Esophagus squamous epithelium (tissue), 5 donors: ENCODE measurements around the gene SH3RF2. TPM values are rescaled to one million over a fixed set of nuclear protein-coding genes. Genes with fewer than 3 reads are reported as not detected.

Source experiments
- DNase-seq: peaks from one replicate; lab custom pipeline; 2025; lab: John Stamatoyannopoulos, UW
- H3K27ac ChIP-seq, 4 donors: fragments of 200-600 bp; sonication (generic); one replicate each; pipeline ENCODE4 v1.5.1; 2016 to 2019; ENCODE audit warnings: mild to moderate bottlenecking in 1 of 4
- H3K27me3 ChIP-seq, 4 donors: fragments of 200-600 bp; sonication (generic); 1 replicate in 3 of 4; 2 replicates in 1 of 4; pipeline versions ENCODE4 v1.5.1 to v1.6.0; 2017 to 2021; ENCODE audit warnings: antibody characterized with exemption in 1 of 4
- H3K36me3 ChIP-seq, 3 donors: fragments of 200-600 bp; sonication (generic); one replicate each; pipeline ENCODE4 v1.5.1; 2016 to 2019
- H3K4me1 ChIP-seq, 3 donors: fragments of 200-600 bp; sonication (generic); one replicate each; pipeline ENCODE4 v1.5.1; 2017 to 2019
- H3K4me3 ChIP-seq, 4 donors: fragments of 200-600 bp; sonication (generic); 1 replicate in 3 of 4; 2 replicates in 1 of 4; pipeline ENCODE4 v1.5.1; 2016 to 2019; ENCODE audit warnings: mild to moderate bottlenecking in 2 of 4, moderate library complexity in 1 of 4
- H3K9me3 ChIP-seq, 3 donors: fragments of 200-600 bp; sonication (generic); one replicate each; pipeline ENCODE4 v1.5.1; 2016 to 2019
- POLR2A ChIP-seq, 4 donors: fragments of 450-650 bp; IDR thresholded peaks; one replicate each; pipeline ENCODE4 v1.6.1; 2017; ENCODE audit warnings: antibody characterized with exemption in 4 of 4, mild to moderate bottlenecking in 4 of 4, moderate library complexity in 3 of 4
- WGBS, 2 donors: methylation state at CpG; one replicate each; pipeline ENCODE4 v1.1.5; 2018; 5-methylcytosine and 5-hydroxymethylcytosine counted together
- intact Hi-C: fragments of 100-400 bp; cut with DNase I; formaldehyde crosslinking; loops from one replicate; pipeline ENCODE4 v1.15.0; 2022
- total RNA-seq, 4 donors: library from RNA; depleted of rRNA; stranded (reverse); fragments of >200 nt; gene quantifications; one replicate each; pipeline ENCODE4 v1.1.0, GENCODE V29; 2016
- TF ChIP-seq, protein P1 (sequence below), 6 experiments: fragments of 450-650 bp in 4 of 6; fragments of 200-600 bp in 2 of 6; sonication (generic) in 2 of 6; IDR thresholded peaks; one replicate each; pipeline ENCODE4 v1.5.1; 2016 to 2019; ENCODE audit warnings: antibody characterized with exemption in 6 of 6, mild to moderate bottlenecking in 4 of 6, moderate library complexity in 4 of 6
- donor health status: DM: yes; HTN: yes; CAD: no.

SH3RF2 gene
- total RNA-seq, 4 donors from 2014 or later = 33.4 to 63.1 (median 59.1) TPM

DNA sequence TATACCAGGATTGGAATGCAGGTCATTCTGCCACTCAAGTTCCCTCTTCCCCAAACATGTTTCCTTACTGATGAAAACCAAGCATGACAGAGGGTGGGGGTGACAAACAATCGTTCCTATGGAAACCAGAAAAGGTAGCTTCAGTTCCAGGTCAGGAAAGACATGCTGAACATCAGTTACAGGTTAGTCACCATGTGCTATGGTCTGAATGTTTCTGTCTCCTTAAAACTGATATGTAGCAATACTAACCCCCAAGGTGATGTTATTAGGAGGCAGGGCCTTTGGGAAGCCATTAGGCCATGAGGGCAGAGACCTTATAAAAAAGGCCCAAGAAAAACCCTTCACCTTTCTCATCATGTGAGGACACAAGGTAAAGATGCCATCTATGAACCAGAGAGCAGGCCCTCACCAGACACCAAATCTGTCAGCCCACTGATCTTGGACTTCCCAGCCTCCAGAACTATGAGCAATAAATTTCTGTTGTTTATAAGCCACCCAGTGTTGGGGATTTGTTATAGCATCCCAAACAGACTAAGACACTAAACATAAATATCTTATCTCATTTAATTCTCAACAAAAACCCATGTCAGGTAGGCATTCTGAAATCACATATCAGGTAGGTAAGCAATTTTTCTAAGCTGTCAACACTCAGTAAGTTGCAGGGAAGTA lies 15.7 kb upstream of the SH3RF2 start:
- 25 to 58% methylated on average over 1 of the region's 1 CpG for WGBS, 2 donors

DNA sequence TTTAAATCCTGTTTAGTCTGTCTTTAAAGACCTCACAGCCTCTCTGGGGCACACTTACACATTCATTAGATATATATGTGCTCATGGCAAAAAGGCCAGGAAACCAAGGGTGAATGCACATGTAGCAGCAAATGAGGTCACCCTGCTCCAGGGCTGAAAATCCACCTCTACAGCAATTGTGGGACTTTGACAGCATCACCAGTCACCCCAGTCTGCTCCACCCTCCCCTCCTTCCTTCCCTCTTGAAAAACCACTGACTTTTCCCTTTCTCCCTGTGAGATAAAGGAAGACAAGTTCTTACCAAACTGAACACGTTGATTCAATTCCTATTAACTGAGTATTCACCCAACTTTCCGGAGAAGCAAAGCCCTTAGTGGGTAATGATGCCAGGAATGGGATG lies 15.2 kb upstream of the SH3RF2 start:
- Histone ChIP-seq H3K4me1 (peaks cover 9 to 60% (median 24%) of the 10 kb centered on the region in 3 donors), H3K9me3 (no peaks in the 10 kb centered on the region), H3K4me3 (no peak overlapping the region), H3K27ac (peak overlapping the region; percentile 45 to 78 (median 67)), H3K36me3 (no peaks in the 10 kb centered on the region), H3K27me3 (no peaks in the 10 kb centered on the region)
- intact Hi-C loops = no loop called here
- no peak for TF ChIP-seq POLR2A (IDR thresholded peaks at IDR 0.05)
- TF ChIP-seq, protein P1, sequence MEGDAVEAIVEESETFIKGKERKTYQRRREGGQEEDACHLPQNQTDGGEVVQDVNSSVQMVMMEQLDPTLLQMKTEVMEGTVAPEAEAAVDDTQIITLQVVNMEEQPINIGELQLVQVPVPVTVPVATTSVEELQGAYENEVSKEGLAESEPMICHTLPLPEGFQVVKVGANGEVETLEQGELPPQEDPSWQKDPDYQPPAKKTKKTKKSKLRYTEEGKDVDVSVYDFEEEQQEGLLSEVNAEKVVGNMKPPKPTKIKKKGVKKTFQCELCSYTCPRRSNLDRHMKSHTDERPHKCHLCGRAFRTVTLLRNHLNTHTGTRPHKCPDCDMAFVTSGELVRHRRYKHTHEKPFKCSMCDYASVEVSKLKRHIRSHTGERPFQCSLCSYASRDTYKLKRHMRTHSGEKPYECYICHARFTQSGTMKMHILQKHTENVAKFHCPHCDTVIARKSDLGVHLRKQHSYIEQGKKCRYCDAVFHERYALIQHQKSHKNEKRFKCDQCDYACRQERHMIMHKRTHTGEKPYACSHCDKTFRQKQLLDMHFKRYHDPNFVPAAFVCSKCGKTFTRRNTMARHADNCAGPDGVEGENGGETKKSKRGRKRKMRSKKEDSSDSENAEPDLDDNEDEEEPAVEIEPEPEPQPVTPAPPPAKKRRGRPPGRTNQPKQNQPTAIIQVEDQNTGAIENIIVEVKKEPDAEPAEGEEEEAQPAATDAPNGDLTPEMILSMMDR (IDR thresholded peaks at IDR 0.05) = no peak
- no peak for DNase-seq
- WGBS, 2 donors = 26 to 33% methylated on average over 2 of the region's 2 CpGs

More for the DNA sequence above, 15.7 kb upstream of the SH3RF2 start:
- Histone ChIP-seq H3K36me3 (no peaks in the 10 kb centered on the region), H3K27me3 (no peaks in the 10 kb centered on the region), H3K4me3 (no peak overlapping the region), H3K4me1 (peaks cover 8 to 54% (median 23%) of the 10 kb centered on the region in 3 donors), H3K27ac (peak overlapping the region; percentile 45 to 78 (median 67)), H3K9me3 (no peaks in the 10 kb centered on the region)
- no peak for DNase-seq
- TF ChIP-seq, protein P1 (IDR thresholded peaks at IDR 0.05) = peak in 2 of 6 experiments; percentile 8 to 41
- no peak for TF ChIP-seq POLR2A (IDR thresholded peaks at IDR 0.05)
- intact Hi-C loops = no loop called here

DNA sequence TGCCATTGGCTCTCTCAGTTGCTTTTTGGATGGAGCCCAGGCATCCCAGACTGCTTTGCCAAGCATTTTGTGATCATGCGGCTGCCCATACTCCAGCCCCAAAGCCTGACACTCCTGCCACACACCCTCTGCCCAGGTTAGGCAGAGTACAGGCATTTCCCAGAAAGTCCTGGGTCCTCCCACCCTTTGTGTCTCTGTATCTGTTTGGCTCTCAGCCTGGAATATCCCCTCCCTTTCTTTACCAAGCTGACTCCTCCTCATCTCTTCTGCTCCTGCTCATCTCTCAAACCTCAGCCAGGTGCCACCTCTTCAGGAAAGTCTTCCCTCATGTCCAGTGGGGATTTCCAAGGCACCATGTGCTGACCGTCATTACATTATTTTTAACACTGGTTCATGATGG lies 14.3 kb upstream of the SH3RF2 start:
- H3K27ac ChIP-seq = peak overlapping the region; percentile 29 to 78 (median 46)
- TF ChIP-seq POLR2A (IDR thresholded peaks at IDR 0.05) = no peak
- TF ChIP-seq, protein P1 (IDR thresholded peaks at IDR 0.05) = no peak
- H3K4me1 ChIP-seq = peaks cover 9 to 63% (median 24%) of the 10 kb centered on the region in 3 donors
- DNase-seq = no peak
- H3K27me3 ChIP-seq = no peaks in the 10 kb centered on the region
- no peak overlapping the region for H3K4me3 ChIP-seq
- WGBS, 2 donors = 27 to 29% methylated on average over 2 of the region's 2 CpGs
- intact Hi-C loops = no loop called here
- no peaks in the 10 kb centered on the region for H3K9me3 ChIP-seq
- no peaks in the 10 kb centered on the region for H3K36me3 ChIP-seq

DNA sequence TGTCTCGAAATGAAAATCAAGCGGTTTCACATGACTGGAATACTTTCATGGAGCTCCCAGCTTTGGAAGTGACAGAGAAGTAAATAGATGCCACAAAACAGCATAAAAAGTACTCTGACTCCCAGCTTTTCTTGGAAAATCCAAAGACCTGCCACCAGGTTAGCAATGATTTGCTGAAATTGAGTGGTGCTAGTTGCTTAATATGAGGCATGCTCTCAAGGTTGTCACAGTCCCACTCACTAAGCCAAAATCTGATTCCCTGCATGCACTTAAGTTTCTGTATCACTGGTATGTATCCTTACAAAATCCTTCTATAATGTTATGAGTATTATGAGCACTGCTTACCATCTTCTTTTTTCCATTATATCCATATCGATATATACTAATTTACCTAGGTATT lies 13.0 kb upstream of the SH3RF2 start:
- H3K4me3 ChIP-seq = no peak overlapping the region
- WGBS, 2 donors = 90 to 92% methylated on average over 3 of the region's 3 CpGs
- intact Hi-C loops = no loop called here
- H3K9me3 ChIP-seq = no peaks in the 10 kb centered on the region
- TF ChIP-seq, protein P1 (IDR thresholded peaks at IDR 0.05) = no peak
- no peak for TF ChIP-seq POLR2A (IDR thresholded peaks at IDR 0.05)
- H3K36me3 ChIP-seq = no peaks in the 10 kb centered on the region
- peaks cover 9 to 63% (median 24%) of the 10 kb centered on the region in 3 donors for H3K4me1 ChIP-seq
- H3K27me3 ChIP-seq = no peaks in the 10 kb centered on the region
- H3K27ac ChIP-seq = no peak overlapping the region
- DNase-seq = no peak

DNA sequence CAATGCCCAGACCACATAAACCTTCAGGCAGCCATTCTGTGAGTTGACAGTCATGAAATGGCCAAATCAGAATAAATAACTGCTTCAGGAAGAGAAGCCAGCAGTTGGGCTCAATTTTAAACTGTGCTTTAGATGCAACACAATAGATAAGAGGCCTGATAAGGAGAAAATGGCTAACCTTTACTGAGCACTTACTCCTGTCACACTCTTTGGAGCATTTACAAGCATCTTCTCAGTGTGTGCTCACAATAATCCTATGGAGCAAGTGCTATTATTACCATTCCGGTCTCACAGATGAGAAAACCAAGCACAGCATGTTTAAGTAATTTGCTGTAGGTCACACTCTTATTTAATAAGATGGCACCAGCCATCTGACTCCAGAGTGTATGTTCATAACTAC lies 11.5 kb upstream of the SH3RF2 start:
- intact Hi-C loops = no loop called here
- Histone ChIP-seq H3K27ac (peak overlapping the region; percentile 34 to 75 (median 61)), H3K4me1 (peaks cover 9 to 61% (median 24%) of the 10 kb centered on the region in 3 donors), H3K27me3 (no peaks in the 10 kb centered on the region), H3K9me3 (no peaks in the 10 kb centered on the region), H3K36me3 (no peaks in the 10 kb centered on the region), H3K4me3 (no peak overlapping the region)
- no peak for TF ChIP-seq POLR2A (IDR thresholded peaks at IDR 0.05)
- TF ChIP-seq, protein P1 (IDR thresholded peaks at IDR 0.05) = no peak
- WGBS, 2 donors = 46 to 57% methylated on average over 1 of the region's 1 CpG
- DNase-seq = no peak
